Measurements from ENCODE around the gene ZSCAN5C.

GRCh38 chr19:56189785-56190184 is 12.3 kb upstream of the ZSCAN5C start:
- TF ChIP-seq, protein P1, sequence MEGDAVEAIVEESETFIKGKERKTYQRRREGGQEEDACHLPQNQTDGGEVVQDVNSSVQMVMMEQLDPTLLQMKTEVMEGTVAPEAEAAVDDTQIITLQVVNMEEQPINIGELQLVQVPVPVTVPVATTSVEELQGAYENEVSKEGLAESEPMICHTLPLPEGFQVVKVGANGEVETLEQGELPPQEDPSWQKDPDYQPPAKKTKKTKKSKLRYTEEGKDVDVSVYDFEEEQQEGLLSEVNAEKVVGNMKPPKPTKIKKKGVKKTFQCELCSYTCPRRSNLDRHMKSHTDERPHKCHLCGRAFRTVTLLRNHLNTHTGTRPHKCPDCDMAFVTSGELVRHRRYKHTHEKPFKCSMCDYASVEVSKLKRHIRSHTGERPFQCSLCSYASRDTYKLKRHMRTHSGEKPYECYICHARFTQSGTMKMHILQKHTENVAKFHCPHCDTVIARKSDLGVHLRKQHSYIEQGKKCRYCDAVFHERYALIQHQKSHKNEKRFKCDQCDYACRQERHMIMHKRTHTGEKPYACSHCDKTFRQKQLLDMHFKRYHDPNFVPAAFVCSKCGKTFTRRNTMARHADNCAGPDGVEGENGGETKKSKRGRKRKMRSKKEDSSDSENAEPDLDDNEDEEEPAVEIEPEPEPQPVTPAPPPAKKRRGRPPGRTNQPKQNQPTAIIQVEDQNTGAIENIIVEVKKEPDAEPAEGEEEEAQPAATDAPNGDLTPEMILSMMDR (conservative IDR thresholded peaks at IDR 0.05), result no peak
- TF ChIP-seq ZFX (IDR thresholded peaks at IDR 0.05), result no peak

Measured in C4-2B (cell line).